ENCODE measurements around the gene NSF. TPM values are rescaled to one million over a fixed set of nuclear protein-coding genes. Genes with fewer than 3 reads are reported as not detected.
"Not testable (repeated sequence)": the region's sequence is repeated elsewhere in the genome, so short reads cannot be mapped to it uniquely, and the experiment has no call there.

NSF gene
- total RNA-seq, 1 donor from 2014 or later, result 13.3 TPM

DNA sequence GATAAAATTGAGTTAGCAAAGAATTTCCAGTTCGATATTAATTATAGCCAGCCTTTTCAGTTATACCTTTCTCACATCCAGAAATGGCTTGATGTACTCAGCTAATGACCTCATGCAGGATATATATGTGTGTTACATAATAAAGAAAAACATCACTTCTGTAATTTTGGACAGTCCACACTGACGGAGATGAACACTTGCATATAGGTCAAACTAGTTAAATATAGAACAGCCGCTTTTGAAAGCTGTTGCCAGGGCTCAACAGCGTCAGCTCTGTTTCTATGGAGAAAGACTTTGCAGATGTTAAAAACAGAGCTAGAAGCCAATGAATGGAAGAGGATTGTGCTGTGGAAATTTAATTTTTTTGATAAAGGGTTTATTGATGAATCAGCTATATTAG lies 94.8 kb downstream of the NSF start:
- not testable (repeated sequence) for H3K4me3 ChIP-seq (ENCODE audit: low read depth, low read length); DNase-seq (ENCODE audit: low read depth)

DNA sequence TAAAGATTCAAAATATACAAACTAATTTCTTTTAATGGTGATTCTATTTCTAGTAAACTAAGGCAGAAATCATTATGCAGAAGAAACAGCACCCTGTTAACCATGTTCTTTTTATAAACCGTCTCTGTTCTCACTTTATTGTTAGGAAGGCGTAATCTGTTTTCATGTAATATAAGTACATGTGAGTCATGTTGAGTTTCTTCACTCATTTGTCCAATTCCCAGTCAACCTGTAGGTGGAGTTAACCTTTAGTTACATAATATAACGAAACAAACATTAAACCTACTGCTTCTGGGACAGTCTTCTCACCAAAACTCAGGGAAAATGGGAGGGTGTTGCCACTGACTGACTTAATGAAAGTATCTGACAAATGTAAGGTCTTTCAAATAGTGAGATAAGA lies 101.7 kb downstream of the NSF start:
- DNase-seq (ENCODE audit: low read depth), result not testable (repeated sequence)

DNA sequence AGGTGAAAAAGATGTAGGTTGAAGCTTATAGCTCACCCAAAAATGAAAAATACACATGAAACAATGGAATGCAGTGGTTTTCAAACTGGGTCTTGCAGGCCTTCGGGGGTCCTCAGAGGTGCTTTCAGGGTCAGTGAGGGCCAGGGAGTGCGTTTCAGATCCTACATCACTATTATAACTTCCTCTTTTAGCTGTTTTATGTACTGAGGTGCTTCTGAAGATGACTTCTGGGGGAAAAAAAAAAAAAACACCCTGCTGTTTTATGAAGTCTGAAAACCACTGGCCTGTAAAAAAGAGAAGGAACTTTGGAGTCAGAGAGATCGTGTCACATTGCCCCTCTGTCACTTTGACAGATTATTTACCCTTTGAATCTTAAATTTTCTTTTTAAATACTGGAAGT lies 102.8 kb downstream of the NSF start:
- H3K4me3 ChIP-seq (ENCODE audit: low read depth, low read length); DNase-seq (ENCODE audit: low read depth): not testable (repeated sequence)

More for the DNA sequence above, 101.7 kb downstream of the NSF start:
- not testable (repeated sequence) for H3K4me3 ChIP-seq (ENCODE audit: low read depth, low read length)

DNA sequence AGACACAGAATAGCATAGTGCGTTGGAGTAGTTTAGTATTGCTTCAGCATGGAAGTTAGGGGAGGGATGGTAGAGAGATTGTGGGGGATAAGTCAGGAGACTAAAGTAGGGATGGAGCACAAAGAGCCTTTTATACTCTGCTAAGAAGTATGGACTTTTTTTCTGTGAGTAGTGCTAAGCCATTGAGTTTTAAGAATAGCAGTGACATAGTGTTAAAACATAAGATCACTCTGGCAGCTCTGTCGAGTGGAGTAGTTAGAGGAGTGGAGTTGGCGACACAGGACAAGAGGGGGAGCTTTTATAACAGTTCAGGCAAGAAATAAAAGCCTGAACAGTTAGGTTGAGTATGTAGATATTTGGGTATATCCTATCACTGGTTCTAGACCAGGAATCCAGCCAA lies 106.1 kb downstream of the NSF start:
- not testable (repeated sequence) for DNase-seq (ENCODE audit: low read depth); H3K4me3 ChIP-seq (ENCODE audit: low read depth, low read length)

DNA sequence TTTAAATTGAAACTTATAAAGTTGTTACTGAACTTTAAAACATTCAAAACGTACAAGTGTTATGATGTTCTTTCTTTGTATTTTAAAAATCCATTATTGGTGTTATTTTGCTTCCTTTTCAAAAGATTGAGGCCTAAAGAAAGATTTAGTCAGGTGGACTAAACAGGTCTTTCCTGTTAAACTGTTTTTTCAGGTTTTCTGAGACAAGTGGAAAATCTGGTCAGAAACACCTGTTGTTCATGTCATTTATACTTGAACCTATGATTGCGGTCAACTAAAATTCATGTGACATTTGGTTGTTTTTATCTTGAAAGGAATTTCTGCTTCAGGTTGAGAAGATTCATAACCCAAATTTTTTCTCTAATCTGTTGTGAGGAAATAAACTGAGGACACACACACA lies 108.5 kb downstream of the NSF start:
- not testable (repeated sequence) for H3K4me3 ChIP-seq (ENCODE audit: low read depth, low read length); DNase-seq (ENCODE audit: low read depth)

DNA sequence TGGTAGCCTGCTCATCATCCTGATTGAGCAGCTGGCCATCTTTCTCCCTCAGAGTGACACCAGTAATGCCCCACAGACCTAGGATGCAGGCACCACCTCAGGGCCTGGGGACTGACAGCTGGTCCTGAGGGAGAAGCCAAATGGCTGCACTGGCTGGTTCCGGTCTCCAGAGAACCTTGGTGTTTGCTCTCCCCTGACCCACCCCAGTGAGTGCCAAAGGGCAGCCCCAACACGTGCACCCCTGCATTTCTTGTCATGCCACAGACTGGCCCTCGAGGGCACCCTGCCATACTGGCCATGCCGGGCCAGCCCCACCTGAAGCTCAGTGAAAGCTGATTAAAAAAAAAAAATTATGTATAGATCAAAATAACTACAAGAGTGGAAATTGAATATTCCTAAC lies 127.5 kb downstream of the NSF start:
- no peak overlapping the region for H3K4me3 ChIP-seq (ENCODE audit: low read depth, low read length)
- DNase-seq (ENCODE audit: low read depth), result no peak
- TF ChIP-seq, protein P1, sequence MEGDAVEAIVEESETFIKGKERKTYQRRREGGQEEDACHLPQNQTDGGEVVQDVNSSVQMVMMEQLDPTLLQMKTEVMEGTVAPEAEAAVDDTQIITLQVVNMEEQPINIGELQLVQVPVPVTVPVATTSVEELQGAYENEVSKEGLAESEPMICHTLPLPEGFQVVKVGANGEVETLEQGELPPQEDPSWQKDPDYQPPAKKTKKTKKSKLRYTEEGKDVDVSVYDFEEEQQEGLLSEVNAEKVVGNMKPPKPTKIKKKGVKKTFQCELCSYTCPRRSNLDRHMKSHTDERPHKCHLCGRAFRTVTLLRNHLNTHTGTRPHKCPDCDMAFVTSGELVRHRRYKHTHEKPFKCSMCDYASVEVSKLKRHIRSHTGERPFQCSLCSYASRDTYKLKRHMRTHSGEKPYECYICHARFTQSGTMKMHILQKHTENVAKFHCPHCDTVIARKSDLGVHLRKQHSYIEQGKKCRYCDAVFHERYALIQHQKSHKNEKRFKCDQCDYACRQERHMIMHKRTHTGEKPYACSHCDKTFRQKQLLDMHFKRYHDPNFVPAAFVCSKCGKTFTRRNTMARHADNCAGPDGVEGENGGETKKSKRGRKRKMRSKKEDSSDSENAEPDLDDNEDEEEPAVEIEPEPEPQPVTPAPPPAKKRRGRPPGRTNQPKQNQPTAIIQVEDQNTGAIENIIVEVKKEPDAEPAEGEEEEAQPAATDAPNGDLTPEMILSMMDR (conservative IDR thresholded peaks at IDR 0.05; ENCODE audit: low read depth, low read length), result no peak

DNA sequence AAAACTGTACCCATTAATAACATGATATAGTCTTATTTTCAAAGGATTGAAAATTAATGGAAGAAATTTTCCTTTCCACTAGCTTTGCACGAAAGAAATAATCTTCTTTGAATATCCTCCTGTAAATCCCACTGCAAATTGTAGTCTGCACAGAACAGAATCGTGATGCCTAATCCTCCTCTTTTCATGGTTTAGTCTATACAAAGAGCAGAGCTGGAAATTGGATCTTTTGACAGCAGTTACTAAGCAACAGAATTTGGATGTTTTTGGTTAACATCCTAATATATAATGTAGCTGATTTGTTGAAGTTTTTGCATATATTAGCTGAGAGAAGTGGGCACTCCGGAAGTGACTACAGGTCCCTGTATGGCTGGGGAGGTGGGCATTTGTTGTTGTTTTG lies 129.4 kb downstream of the NSF start:
- TF ChIP-seq, protein P1 (conservative IDR thresholded peaks at IDR 0.05; ENCODE audit: low read depth, low read length), result no peak
- H3K4me3 ChIP-seq (ENCODE audit: low read depth, low read length), result no peak overlapping the region
- DNase-seq (ENCODE audit: low read depth), result no peak

DNA sequence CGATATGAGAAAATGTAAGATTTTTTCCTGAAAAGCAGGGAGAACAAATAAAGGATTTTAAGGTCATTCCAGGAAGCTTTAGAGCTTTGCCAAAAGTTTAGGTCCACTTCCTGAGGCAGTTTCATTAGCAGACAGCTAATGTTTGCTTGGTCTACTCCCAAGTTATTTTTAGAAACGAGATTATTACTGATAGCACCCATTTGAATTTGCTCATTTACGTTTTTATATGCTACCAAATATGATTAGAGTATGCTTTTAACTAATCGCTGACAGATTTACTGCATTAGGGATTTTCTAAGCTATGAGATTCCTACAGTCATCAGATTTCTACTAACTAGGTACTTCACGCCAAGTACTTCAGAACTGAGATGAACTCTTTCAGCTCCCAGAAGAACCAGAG lies 129.9 kb downstream of the NSF start:
- DNase-seq (ENCODE audit: low read depth), result no peak
- no peak overlapping the region for H3K4me3 ChIP-seq (ENCODE audit: low read depth, low read length)
- TF ChIP-seq, protein P1 (conservative IDR thresholded peaks at IDR 0.05; ENCODE audit: low read depth, low read length), result no peak

DNA sequence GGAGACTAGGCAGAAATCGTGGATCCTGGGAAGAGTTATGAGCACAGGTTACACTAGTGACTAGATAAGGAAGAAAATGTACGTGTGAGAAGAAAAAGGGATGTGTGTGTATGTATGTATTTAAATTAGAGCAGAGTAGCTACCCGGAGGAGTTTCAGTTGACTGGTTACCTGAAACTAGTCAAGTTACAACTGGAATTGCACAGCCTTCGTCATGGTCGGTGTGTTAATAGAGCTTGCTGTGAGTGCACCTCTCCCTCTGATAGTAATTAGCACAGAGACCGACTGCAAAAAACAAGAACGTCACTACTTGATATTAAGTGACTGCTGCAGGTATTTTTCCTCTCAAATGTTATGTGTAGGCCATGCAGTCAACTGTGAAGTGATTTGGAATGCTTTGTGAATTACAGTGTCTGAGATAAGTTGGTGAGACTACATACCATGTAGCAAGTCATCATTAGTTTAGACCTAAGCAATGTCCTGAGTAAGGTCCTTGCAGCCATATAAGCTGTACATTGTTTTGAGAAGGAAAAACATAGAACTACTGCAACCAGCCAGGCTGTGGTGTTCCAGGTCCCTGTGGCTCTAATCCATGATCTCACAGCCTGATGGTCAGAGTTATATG lies 132.3 kb downstream of the NSF start:
- no peak overlapping the region for H3K4me3 ChIP-seq (ENCODE audit: low read depth, low read length)
- TF ChIP-seq, protein P1 (conservative IDR thresholded peaks at IDR 0.05; ENCODE audit: low read depth, low read length), result no peak
- no peak for DNase-seq (ENCODE audit: low read depth)

DNA sequence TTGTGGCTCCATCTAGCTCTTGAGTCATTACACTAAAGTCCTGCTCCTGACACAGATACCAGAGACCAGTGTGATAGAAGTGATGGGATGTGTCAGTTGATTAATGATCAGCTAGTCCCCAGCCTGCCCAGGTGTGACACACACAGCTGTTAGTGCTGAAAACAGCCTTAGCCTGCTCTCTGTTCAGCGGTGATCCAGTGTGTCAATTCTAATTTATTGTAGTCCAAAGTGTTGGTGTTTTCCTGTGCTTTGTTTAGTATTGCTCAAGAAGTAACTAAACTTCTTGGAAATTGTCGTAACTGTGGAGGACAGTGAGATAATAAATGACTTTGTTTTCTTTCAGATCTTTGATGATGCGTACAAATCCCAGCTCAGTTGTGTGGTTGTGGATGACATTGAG lies 135.7 kb downstream of the NSF start:
- no peak for DNase-seq (ENCODE audit: low read depth)
- TF ChIP-seq, protein P1 (conservative IDR thresholded peaks at IDR 0.05; ENCODE audit: low read depth, low read length), result no peak
- no peak overlapping the region for H3K4me3 ChIP-seq (ENCODE audit: low read depth, low read length)

Data from epithelial cell of proximal tubule (primary cell).